Upper lobe of left lung (tissue), 6 donors: Measurements from ENCODE around the gene TMEM178B. TPM values are rescaled to one million over a fixed set of nuclear protein-coding genes. Genes with fewer than 3 reads are reported as not detected.
A peak's percentile ranks its signal among the peaks of the same experiment; 100 is the strongest.

Source experiments
- ATAC-seq, 2 donors: fragments of 200-7000 bp; cut with Tn5 transposase; one replicate each; pipeline ENCODE4 v1.9.1; 2022; ENCODE audit warnings: mild to moderate bottlenecking in 2 of 2, moderate library complexity in 2 of 2; ENCODE audit not compliant: low FRiP score in 2 of 2
- DNase-seq, 2 donors: peaks; one replicate each; pipeline ENCODE4 v3.0.0-alpha.2; 2019 to 2020
- H3K27ac ChIP-seq, 4 donors: fragments of 200-600 bp; sonication (generic); one replicate each; pipeline ENCODE4 v1.5.1; 2016 to 2019
- H3K27me3 ChIP-seq, 4 donors: fragments of 200-600 bp; sonication (generic); one replicate each; pipeline ENCODE4 v1.5.1; 2017 to 2019
- H3K36me3 ChIP-seq, 4 donors: fragments of 200-600 bp; sonication (generic); one replicate each; pipeline ENCODE4 v1.5.1; 2016 to 2019
- H3K4me1 ChIP-seq, 4 donors: fragments of 200-600 bp; sonication (generic); one replicate each; pipeline ENCODE4 v1.5.1; 2018 to 2019
- H3K4me3 ChIP-seq, 4 donors: fragments of 200-600 bp; sonication (generic); one replicate each; pipeline ENCODE4 v1.5.1; 2017 to 2019; ENCODE audit warnings: mild to moderate bottlenecking in 2 of 4, moderate library complexity in 1 of 4
- H3K9me3 ChIP-seq, 4 donors: fragments of 200-600 bp; sonication (generic); one replicate each; pipeline ENCODE4 v1.5.1; 2018 to 2019
- EP300 ChIP-seq, 4 donors: sonication (generic); formaldehyde crosslinking; IDR thresholded peaks; one replicate each; pipeline ENCODE4 v1.5.1; 2017; ENCODE audit warnings: antibody characterized with exemption in 4 of 4, control low read depth in 2 of 4
- POLR2A ChIP-seq, 4 donors: fragments of 450-650 bp; IDR thresholded peaks; one replicate each; pipeline ENCODE4 v1.5.1; 2016 to 2017; ENCODE audit warnings: antibody characterized with exemption in 4 of 4, mild to moderate bottlenecking in 2 of 4
- POLR2AphosphoS5 ChIP-seq, 2 donors: sonication (generic); formaldehyde crosslinking; IDR thresholded peaks; one replicate each; pipeline ENCODE4 v1.5.1; 2017; ENCODE audit warnings: antibody characterized with exemption in 2 of 2
- WGBS, 2 donors: methylation state at CpG; one replicate each; pipeline ENCODE4 v1.1.5; 2017 to 2018; 5-methylcytosine and 5-hydroxymethylcytosine counted together
- total RNA-seq, 6 donors: library from RNA; depleted of rRNA in 4 of 6; stranded (reverse); fragments of >200 nt in 4 of 6; gene quantifications; one replicate each; pipeline versions ENCODE4 v1.1.0 to v1.2.1, GENCODE V29; 2016 to 2021
- TF ChIP-seq, protein P1 (sequence below), 6 experiments: fragments of 450-650 bp in 4 of 6; fragments of 200-600 bp in 2 of 6; sonication (generic) in 2 of 6; IDR thresholded peaks; one replicate each; pipeline ENCODE4 v1.5.1; 2016 to 2019; ENCODE audit warnings: antibody characterized with exemption in 6 of 6
- donor health status: DM: no; HTN: no; CAD: no; lungs with moderate emphysema.
- donor health status: DM: no; HTN: yes; CAD: no; lungs with severe emphysema.

TMEM178B gene
- total RNA-seq, 6 donors from 2014 or later: under 0.01 to 1.4 (median 0.32) TPM

DNA sequence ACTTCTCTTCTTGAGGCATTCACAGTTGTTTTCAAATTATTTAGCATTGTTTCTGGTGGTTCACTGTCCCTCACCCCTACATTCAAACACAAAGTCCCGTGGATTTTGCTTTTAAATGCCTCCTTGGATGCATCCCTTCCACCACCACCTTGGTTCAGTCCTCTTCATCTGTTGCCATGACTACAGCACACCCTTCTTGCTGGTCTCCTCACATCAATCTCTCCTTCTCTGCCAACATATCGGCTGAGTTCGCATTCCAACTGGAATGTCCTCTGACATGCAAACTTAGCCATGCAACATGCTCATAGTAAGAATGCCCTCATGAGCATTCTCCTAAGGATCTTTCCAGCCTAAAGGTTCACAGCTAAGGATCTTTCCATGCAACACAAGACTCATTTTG is 279.1 kb downstream of the TMEM178B start:
- 68 to 71% methylated on average over 3 of the region's 3 CpGs for WGBS, 2 donors
- Histone ChIP-seq H3K36me3 (no peaks in the 10 kb centered on the region), H3K4me1 (peaks cover 0 to 3% (median 0%) of the 10 kb centered on the region in 4 donors), H3K27ac (no peak overlapping the region), H3K9me3 (no peaks in the 10 kb centered on the region), H3K4me3 (no peak overlapping the region), H3K27me3 (no peaks in the 10 kb centered on the region)
- DNase-seq (no peak), ATAC-seq (no peak)
- TF ChIP-seq POLR2AphosphoS5 (IDR thresholded peaks at IDR 0.05): no peak
- no peak for TF ChIP-seq POLR2A (IDR thresholded peaks at IDR 0.05)
- TF ChIP-seq, protein P1, sequence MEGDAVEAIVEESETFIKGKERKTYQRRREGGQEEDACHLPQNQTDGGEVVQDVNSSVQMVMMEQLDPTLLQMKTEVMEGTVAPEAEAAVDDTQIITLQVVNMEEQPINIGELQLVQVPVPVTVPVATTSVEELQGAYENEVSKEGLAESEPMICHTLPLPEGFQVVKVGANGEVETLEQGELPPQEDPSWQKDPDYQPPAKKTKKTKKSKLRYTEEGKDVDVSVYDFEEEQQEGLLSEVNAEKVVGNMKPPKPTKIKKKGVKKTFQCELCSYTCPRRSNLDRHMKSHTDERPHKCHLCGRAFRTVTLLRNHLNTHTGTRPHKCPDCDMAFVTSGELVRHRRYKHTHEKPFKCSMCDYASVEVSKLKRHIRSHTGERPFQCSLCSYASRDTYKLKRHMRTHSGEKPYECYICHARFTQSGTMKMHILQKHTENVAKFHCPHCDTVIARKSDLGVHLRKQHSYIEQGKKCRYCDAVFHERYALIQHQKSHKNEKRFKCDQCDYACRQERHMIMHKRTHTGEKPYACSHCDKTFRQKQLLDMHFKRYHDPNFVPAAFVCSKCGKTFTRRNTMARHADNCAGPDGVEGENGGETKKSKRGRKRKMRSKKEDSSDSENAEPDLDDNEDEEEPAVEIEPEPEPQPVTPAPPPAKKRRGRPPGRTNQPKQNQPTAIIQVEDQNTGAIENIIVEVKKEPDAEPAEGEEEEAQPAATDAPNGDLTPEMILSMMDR (IDR thresholded peaks at IDR 0.05): no peak
- no peak for TF ChIP-seq EP300 (IDR thresholded peaks at IDR 0.05)

DNA sequence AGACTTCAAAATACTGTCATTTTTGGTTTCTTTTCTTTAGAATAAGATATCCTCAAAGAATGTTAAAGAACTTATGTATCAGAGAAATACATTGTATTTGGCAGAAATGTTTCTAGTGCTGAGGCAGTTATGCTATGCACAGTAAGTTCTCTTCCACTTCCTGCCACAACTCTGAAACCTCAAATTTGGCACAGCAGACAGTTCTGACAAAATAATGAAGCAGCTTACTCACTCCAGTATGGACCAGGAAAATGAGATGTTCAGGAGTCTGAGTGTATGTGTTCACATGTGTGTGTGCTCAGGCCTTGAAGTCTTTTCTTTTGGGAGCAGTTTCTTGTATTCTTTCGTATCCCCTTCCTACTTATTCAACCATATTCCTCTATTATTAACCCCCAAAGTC is 280.4 kb downstream of the TMEM178B start:
- no peak for DNase-seq
- WGBS, 2 donors: 61 to 67% methylated on average over 1 of the region's 1 CpG
- peak in 1 of 2 donors; percentile 25 for ATAC-seq

DNA sequence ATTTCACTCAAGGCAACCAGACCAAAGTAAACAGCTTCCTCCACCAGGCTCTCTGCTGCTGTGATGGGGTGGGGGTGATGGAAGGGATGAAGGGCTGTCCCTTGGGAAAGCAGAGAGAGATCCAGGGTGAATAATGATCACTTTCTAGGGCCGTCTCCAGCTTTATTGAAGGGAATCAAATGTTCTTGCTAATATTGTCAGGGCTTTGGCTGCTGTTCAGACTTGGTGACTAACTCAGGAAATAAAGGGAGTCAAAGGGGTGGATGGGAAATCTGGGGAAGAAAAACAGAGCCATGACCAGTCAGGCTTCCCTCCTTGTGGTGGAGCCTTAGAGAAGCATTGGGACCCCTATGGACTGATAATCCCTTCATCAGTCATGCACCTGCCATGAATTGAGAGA is 281.2 kb downstream of the TMEM178B start:
- TF ChIP-seq POLR2AphosphoS5 (IDR thresholded peaks at IDR 0.05): peak in 1 of 2 donors; percentile 22
- TF ChIP-seq POLR2A (IDR thresholded peaks at IDR 0.05): no peak
- TF ChIP-seq EP300 (IDR thresholded peaks at IDR 0.05): no peak
- Histone ChIP-seq H3K4me3 (no peak overlapping the region), H3K36me3 (no peaks in the 10 kb centered on the region), H3K9me3 (no peaks in the 10 kb centered on the region), H3K27me3 (no peaks in the 10 kb centered on the region), H3K4me1 (peaks cover 0 to 3% (median 0%) of the 10 kb centered on the region in 4 donors), H3K27ac (no peak overlapping the region)
- WGBS, 2 donors: 14 to 21% methylated on average over 1 of the region's 1 CpG
- ATAC-seq (peak in 1 of 2 donors; percentile 14), DNase-seq (no peak)

More for the DNA sequence above, 280.4 kb downstream of the TMEM178B start:
- H3K36me3 ChIP-seq: no peaks in the 10 kb centered on the region
- peaks cover 0 to 3% (median 0%) of the 10 kb centered on the region in 4 donors for H3K4me1 ChIP-seq
- H3K27me3 ChIP-seq: no peaks in the 10 kb centered on the region
- no peak overlapping the region for H3K27ac ChIP-seq
- H3K4me3 ChIP-seq: no peak overlapping the region
- TF ChIP-seq POLR2AphosphoS5 (IDR thresholded peaks at IDR 0.05): no peak
- no peak for TF ChIP-seq POLR2A (IDR thresholded peaks at IDR 0.05)
- TF ChIP-seq, protein P1 (IDR thresholded peaks at IDR 0.05): no peak
- no peak for TF ChIP-seq EP300 (IDR thresholded peaks at IDR 0.05)
- H3K9me3 ChIP-seq: no peaks in the 10 kb centered on the region

DNA sequence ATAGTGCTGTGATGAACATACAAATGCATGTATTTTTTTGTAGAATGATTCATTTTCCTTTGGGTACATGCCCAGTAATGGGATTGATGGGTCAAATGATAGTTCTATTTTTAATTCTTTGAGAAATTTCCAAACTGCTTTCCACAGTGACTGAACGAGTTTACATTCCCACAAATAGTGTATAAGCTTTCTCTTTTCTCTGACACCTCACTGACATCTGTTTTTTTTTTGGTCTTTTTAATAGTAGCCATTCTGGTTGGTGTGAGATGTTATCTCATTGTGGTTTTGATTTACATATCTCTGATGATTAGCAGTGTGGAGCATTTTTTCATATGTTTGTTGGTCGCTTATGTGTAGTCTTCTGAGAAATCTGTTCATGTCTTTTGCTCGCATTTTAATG is 282.3 kb downstream of the TMEM178B start:
- ATAC-seq: no peak
- WGBS, 2 donors: 46 to 64% methylated on average over 3 of the region's 3 CpGs
- TF ChIP-seq, protein P1 (IDR thresholded peaks at IDR 0.05): no peak
- no peak for TF ChIP-seq EP300 (IDR thresholded peaks at IDR 0.05)
- no peak for TF ChIP-seq POLR2AphosphoS5 (IDR thresholded peaks at IDR 0.05)
- no peak for TF ChIP-seq POLR2A (IDR thresholded peaks at IDR 0.05)
- Histone ChIP-seq H3K27me3 (no peaks in the 10 kb centered on the region), H3K36me3 (no peaks in the 10 kb centered on the region), H3K9me3 (no peaks in the 10 kb centered on the region), H3K4me3 (no peak overlapping the region), H3K4me1 (peaks cover 0 to 3% (median 0%) of the 10 kb centered on the region in 4 donors), H3K27ac (no peak overlapping the region)
- no peak for DNase-seq

DNA sequence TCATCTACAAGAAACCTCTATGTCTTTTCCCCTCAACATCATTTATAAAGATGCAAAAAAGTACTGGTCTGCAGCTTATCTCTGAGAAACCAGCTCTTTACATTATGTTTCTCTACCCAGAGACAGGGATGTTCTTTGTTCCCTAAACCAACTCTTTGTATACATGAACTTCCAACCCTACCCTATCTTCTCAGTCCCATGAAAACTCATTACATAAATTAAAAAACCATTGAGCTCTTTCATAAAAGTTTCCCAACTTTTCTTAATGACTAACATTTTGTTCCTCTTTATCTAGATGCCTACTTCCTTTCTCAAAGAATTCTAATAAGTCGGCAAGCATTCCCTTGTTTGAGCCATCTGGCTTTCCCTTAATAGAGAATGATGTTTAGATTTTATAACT is 284.5 kb downstream of the TMEM178B start:
- WGBS, 2 donors: 58 to 67% methylated on average over 1 of the region's 1 CpG
- H3K4me3 ChIP-seq: no peak overlapping the region
- no peak for TF ChIP-seq POLR2AphosphoS5 (IDR thresholded peaks at IDR 0.05)
- TF ChIP-seq POLR2A (IDR thresholded peaks at IDR 0.05): no peak
- TF ChIP-seq EP300 (IDR thresholded peaks at IDR 0.05): no peak
- no peaks in the 10 kb centered on the region for H3K27me3 ChIP-seq
- ATAC-seq: no peak
- no peak for DNase-seq
- H3K9me3 ChIP-seq: no peaks in the 10 kb centered on the region
- no peaks in the 10 kb centered on the region for H3K36me3 ChIP-seq
- H3K4me1 ChIP-seq: peaks cover 0 to 3% (median 0%) of the 10 kb centered on the region in 4 donors
- no peak overlapping the region for H3K27ac ChIP-seq

DNA sequence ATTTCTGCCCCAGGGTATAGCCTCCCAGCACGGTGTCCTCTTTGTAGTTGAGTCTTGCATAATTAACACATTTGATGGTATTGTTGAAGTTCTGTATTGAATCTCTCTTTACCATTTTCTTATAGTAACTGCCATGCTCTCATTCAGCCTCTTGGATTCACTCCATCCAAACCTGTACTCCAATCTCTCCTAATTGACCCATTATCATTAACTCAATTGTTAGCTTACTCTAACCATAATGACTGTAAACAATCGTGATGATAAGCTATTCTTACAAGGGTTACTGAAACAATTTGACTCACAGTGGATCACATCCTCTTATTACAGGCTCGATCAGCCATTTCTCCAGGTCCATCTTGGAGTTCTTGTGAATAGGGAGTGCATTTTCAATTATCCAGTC is 285.4 kb downstream of the TMEM178B start:
- H3K4me1 ChIP-seq: peaks cover 0 to 3% (median 0%) of the 10 kb centered on the region in 4 donors
- H3K27ac ChIP-seq: no peak overlapping the region
- no peaks in the 10 kb centered on the region for H3K9me3 ChIP-seq
- no peak overlapping the region for H3K4me3 ChIP-seq
- no peak for TF ChIP-seq POLR2A (IDR thresholded peaks at IDR 0.05)
- TF ChIP-seq EP300 (IDR thresholded peaks at IDR 0.05): no peak
- TF ChIP-seq, protein P1 (IDR thresholded peaks at IDR 0.05): no peak
- TF ChIP-seq POLR2AphosphoS5 (IDR thresholded peaks at IDR 0.05): no peak
- H3K27me3 ChIP-seq: no peaks in the 10 kb centered on the region
- WGBS, 2 donors: 73 to 75% methylated on average over 3 of the region's 3 CpGs
- no peaks in the 10 kb centered on the region for H3K36me3 ChIP-seq
- ATAC-seq: no peak
- DNase-seq: no peak
